GF-D8 (cell line): Measurements from ENCODE around the gene ZFHX2.
A peak's percentile ranks its signal among the peaks of the same experiment; 100 is the strongest.

Experiments used
- DNase-seq: peaks from one replicate; lab custom pipeline; 2025; lab: John Stamatoyannopoulos, UW

The ZFHX2 gene

GRCh38 chr14:23559926-23560520 lies 8.5 kb upstream of the ZFHX2 start:
- DNase-seq = no peak

- DNase-seq = no peak
Observed at GRCh38 chr14:23559010-23559925, 7.7 kb upstream of the ZFHX2 start.

GRCh38 chr14:23558346-23559009 lies 6.9 kb upstream of the ZFHX2 start:
- no peak for DNase-seq

GRCh38 chr14:23557946-23558345 lies 6.4 kb upstream of the ZFHX2 start:
- DNase-seq = no peak

DNA sequence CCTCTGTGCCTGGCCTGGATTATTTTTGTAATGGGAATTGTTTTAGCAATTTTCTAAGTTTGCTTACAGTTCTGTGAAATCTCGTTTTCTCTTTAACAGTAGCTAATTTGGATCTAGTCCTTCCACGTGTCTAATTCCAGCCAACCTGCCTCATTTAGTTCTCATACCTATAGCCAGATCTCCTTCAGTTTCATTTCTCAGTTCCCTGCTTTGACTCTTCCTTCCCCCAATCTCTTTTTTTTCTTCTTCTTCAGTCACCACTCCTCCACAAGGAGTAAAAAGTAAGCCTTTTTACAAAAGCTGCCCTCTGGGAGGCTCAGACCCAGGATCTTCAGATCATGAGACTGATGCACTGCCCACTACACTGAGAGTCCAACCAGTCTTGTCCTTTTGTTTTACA lies 6.0 kb upstream of the ZFHX2 start:
- DNase-seq = no peak

- DNase-seq = no peak
Observed at GRCh38 chr14:23556700-23557440, 5.3 kb upstream of the ZFHX2 start.

DNA sequence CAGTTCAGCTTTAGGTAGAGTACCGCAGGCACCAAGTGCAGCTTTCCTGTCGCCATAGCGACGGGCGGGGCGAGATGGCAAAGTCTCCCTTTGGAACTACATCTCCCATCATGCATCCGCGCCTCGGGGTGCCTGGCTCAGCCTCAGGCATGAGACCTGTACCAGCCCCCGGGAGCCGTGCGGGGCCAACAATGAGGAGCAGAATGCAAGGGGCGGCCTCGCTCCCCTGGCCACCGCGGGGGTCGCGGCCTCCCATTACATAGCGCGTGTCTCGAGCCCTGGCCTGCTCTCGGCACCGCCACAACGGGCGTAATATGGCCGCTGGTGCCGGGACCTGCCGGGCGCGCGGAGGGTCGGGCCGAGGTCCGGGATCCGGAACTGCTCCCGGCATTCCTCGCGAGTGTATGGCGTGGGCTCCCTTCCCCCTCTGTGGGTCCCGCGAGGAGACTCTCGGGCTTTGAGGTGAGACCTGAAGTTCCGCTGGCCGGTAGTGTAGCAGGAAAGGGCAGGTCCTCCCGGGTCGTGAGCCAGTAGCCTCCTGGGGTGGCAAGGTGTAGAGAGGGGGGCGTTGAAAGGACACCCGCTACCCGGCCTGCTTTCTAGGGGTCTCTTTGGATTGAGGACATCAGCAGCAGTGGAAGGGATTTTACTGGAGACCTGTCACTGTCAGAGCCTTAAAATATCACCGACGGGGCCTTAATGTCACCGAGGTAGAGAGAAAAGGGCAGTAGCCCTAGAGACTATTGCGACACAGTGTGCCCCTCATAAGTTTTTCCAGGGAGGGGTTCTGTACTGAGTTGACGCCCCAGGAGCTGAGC lies 4.5 kb upstream of the ZFHX2 start, which contains the start of gene THTPA:
THTPA (plus strand) TSS at position 390 of the 818 bp plus-strand sequence. CDS start 487 bp downstream, outside the sequence.
- DNase-seq = peak; percentile 60

GRCh38 chr14:23555533-23555881 lies 3.9 kb upstream of the ZFHX2 start:
- no peak for DNase-seq

- no peak for DNase-seq
Observed at GRCh38 chr14:23550812-23551265, 726 bp downstream of the ZFHX2 start.

- no peak for DNase-seq
Observed at GRCh38 chr14:23550131-23550811, 1.3 kb downstream of the ZFHX2 start.

- DNase-seq = no peak
Observed at GRCh38 chr14:23548351-23549318, 2.9 kb downstream of the ZFHX2 start.

- DNase-seq = no peak
Observed at GRCh38 chr14:23547924-23548323, 3.6 kb downstream of the ZFHX2 start.

DNA sequence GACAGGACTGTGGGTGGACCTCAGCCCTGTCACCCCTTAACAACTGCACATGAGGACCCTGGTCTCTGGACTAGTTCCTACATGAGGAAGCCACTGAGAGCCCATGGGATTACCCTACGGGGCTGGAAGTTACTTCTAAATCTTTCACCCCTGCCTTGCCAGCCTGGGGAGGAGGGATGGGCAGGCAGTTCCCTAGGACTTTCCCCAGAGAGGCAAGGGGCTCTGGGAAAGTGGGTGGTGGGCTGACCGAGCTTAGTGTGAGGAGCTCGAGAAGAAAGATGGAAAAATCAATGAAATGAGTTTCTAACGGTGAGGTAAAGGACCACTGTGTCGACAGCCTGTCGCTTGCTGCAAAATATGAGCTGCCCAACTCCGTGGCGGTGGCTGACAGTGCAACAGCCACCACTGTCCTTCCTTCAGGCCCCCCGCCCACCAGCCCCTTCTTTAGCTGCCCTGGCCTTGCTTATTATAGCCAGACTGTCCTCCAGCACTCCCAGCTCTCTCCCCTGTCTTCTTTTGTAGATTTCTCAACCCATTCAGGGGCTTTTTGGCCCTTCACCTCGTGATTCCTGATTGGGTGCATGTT lies 5.0 kb downstream of the ZFHX2 start:
- no peak for DNase-seq

DNA sequence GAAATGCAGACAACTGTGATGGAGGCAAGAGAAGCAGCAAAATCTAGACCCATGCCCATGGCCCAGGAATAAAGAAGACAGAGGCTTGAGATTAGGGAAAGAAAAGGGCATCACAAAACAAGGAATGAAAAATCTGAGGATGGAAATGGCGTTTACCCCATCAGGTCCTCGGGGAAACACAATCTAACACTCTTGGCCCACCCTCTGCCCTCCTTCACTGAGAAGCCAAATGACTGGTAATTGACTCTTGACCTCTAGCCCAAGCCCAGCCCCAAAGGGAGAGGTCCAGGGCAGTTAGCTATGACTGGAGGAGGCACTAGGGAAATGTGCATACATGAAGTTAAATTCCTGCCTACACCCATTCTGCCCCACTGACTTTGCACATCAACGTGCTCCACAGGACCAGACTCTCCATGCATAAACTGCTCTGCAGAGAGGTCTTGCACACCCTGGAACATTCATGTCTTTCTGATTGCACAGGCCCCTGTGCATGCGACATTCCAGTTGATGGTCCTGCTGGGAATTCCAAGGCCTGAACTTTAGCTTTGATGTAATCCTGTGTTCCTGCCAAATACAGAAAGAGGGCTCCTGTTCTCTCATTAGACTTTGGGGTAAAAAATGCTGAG lies 5.7 kb downstream of the ZFHX2 start:
- no peak for DNase-seq

DNA sequence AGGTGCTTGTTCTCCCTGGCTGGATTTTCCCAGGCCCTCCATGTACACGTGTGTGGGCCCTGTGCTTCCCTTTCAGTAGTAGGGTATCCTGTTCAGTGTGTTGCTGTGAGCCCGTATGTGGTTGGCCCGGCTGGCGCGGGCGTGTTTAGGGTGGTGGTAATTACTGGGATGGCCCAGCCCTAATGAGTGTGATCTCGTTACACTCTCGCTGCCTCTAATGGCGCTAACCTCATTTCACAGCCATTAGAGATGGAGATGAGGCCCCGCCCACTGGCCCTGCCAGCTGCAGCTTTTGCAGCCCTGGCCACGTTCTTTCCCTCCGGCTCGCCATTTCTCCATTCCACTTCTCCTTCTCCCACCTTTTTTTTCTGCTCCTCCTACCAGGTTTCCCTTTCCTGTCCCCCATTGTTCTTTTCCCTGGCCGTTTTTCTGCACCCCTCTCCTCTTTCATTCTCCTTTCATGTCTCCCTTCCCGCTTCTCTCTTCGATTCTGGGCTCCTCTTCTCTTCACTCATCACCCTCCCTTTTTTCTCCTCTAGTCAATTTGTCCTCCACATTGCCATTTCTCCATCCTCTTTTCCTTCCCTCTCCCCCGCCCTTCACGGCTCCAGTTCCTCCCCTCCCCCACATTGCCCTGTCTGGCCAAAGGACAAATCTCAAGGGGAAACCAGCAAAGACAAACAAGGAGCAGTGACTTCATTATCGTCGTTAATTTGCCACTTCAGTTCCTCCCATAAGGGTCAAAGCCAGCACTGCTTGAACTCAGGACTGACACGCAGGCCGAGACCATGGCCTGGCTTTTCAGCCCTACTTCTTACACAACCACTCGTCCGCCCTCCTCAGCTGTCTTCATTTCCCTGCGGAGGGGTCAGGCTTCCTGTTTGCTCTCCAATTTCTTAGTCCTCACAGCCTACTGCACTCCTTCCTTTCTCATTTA lies 6.8 kb downstream of the ZFHX2 start:
- peak; percentile 34 for DNase-seq

GRCh38 chr14:23543403-23543802 lies 8.2 kb downstream of the ZFHX2 start:
- DNase-seq = no peak

- DNase-seq = no peak
Observed at GRCh38 chr14:23542261-23542660, 9.3 kb downstream of the ZFHX2 start.

DNA sequence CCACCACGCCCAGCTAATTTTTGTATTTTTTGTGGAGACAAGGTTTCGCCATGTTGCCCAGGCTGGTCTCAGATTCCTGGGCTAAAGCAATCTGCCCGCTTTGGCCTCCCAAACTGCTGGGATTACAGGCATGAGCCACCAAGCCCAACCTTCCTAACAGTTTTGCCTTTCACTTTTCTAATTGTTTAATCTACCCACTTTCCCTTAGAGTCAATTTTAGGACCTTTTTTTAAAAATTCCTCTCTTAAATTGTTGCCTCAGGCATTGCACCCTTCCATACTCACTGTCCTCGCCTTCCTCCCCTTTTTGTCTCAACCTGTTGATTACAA lies 11.5 kb downstream of the ZFHX2 start:
- no peak for DNase-seq
